T47D (cell line): ENCODE results near the gene DOK7.
"Not testable (repeated sequence)": the region's sequence is repeated elsewhere in the genome, so short reads cannot be mapped to it uniquely, and the experiment has no call there.

Experiments
- DNase-seq, 2 experiments: peaks; one replicate each; pipeline versions ENCODE4 v3.0.0 to v3.0.0-alpha.2; 2011 to 2012; ENCODE audit warnings: low read depth in 1 of 2, low spot score in 1 of 2
- JUND ChIP-seq: IDR thresholded peaks from 2 replicates; pipeline ENCODE4 v1.6.1; 2012; ENCODE audit warnings: low read depth
- in situ Hi-C: cut with HindIII; loops from 2 replicates; pipeline ENCODE4 v1.10.0; 2016; ENCODE audit warnings: low sequenced_read_pairs, low pct_unique_long_range_greater_than_20kb

Gene DOK7

DNA sequence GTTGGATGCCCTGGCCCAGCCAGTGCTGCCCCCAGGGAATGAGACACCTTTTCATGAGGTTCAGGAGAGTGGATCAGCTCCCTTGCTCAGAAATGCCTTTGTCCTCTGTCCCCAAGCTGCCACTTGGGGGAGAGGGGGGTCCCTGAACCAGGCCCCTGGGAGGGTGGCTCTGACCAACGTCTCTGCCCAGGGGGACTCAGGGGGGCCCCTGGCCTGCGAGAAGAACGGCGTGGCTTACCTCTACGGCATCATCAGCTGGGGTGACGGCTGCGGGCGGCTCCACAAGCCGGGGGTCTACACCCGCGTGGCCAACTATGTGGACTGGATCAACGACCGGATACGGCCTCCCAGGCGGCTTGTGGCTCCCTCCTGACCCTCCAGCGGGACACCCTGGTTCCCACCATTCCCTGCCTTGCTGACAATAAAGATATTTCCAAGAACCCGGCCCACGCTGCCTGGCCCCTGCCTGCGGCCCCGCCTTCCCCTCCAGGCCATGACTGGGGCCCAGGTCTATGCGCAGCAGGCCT is 14.0 kb upstream of the DOK7 start:
- no peak for TF ChIP-seq JUND
- in situ Hi-C loops = no loop called here
- no peak for DNase-seq

DNA sequence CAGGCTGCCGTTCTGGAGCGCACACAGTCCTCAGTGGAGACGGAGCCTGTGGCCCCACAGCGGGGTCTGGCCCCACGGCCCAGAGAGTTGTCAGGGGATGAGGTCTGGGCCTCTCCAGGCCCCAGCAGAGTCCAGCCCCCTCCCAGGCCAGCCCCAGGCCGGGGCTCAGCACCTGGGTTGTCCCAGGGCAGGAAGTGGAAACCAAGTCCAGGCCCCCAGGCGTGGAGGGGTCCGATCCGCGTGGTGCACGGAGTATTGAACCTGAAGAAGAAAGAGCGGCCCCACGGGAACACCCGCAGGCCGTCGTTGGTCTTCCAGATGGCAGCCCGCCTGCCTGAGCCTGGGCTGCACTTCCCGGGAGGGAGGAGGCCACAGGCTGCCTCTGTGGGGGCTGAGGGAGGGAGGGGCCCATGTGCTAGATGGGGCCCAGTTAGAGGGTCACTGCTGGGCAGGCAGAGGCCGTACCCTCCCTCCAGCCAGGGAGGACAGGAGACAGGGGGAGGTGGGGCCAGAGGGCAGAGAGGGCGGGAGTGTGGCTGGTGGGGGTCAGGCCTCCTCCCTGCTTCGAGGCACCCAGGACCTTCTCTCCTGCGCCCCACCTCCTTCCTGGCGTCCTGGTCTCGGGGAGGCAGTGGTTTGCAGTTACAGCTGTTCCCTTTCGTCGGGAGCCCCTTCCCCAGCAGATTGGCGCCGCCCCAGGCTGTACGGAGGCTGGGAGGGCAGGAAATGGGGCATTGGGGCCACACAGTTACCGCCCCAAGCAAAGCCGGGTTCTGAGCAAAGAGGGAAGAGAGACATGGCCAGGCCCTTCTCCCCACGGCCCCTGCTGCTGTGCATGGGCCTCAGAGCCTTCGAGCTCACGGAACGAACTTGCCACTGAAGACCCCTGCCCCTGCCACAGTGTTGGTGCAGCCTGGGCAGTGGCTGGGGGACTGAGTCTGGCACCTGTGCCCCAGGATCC is 13.3 kb upstream of the DOK7 start:
- in situ Hi-C loops = no loop called here
- no peak for TF ChIP-seq JUND

DNA sequence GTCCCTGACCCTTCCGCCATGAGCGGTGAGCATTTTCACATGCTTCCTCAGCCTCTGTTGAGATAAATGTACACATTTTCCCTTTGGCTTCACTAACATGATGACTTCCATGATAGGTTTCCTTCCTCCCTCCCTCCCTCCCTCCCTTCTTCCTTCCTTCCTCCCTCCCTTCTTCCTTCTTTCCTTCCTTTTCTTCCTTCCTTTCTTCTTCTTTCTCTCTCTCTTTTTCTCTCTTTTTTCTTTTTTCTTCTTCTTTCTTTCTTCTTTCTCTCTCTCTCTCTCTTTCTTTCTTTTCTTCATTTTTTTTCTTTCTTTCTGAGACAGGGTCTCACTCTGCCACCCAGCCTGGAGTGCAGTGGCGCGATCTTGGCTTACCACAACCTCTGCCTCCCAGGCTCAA is 12.5 kb upstream of the DOK7 start:
- no peak for DNase-seq
- in situ Hi-C loops = no loop called here
- no peak for TF ChIP-seq JUND

More for the DNA sequence above, 13.3 kb upstream of the DOK7 start:
- no peak for DNase-seq

DNA sequence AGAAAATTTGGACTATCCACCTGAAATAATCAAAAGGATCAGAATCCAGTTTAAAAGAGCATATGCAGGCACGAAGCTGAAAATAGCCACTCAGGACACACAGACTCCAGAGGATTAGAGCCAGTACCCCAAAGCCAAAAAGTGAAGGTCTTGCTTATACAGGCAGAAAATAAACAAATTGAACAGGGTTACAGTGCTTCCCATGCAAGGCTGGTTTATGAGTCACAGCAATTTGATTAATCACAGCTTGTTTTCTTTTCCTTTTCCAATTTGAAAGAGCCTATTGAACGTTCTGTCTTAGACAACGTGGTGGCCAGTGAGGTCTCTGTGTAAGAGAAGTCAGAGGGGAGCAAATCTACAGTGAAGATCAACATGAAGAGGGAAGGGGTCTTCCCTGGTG is 11.2 kb upstream of the DOK7 start:
- no peak for DNase-seq
- in situ Hi-C loops = no loop called here
- TF ChIP-seq JUND = no peak

DNA sequence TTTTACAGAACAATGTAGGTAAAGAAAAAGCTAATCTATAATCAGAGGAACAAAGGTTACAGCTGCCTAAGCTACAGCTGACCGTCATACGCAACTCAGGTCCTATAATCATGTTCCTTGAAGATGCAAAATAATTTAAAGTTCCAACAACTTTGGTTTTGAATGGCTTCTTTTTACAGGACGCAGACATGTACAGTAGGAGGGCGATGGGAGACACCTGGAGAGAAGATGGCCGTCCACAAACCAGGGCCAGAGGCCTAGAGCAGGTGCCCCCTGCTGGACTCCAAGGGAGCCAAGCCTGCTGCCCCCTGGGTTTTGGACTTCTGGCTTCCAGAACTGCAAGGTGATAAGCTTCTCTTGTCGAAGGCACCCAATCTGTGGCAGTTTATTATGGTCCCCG is 10.7 kb upstream of the DOK7 start:
- TF ChIP-seq JUND = no peak
- no peak for DNase-seq
- in situ Hi-C loops = no loop called here

DNA sequence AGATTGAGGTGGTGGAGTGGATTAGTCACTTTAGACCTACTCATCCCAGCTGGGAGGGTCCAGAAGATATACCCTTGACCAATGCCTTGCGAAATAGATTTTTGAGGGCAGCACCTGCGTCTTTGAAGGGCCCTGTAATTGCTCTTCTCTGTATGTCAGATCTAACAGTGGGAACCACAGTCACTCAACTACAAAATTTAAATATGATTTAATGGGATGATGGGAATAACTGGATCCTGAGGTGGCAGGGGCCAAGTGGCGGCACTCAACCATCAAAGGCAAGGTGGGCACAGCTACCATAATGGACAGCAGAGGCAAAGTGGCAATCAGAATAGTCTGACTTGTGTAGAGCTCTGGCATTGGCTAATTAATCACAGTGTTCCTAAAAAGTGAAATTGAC is 7.5 kb upstream of the DOK7 start:
- DNase-seq, in situ Hi-C loops: not testable (repeated sequence)

DNA sequence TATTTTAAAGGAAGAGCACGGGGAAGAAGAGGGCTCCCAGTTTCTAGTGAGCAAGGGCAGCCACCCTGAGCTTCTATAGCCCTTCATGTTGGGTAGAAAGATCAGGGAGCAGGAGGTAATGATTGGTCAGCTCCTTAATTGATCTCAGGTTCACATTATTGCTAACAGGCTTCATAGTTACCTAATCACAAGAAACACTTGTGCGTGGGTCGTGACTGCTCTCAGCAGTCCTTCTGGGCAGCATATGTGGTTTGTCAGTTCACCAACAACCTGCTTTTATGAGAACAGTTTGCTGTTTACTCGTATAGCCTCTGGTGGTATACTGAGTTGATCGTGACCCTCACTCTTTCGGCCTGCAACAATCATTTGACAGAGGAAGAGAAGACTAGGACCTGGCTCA is 4.7 kb upstream of the DOK7 start:
- in situ Hi-C loops = no loop called here
- DNase-seq = no peak
- no peak for TF ChIP-seq JUND

DNA sequence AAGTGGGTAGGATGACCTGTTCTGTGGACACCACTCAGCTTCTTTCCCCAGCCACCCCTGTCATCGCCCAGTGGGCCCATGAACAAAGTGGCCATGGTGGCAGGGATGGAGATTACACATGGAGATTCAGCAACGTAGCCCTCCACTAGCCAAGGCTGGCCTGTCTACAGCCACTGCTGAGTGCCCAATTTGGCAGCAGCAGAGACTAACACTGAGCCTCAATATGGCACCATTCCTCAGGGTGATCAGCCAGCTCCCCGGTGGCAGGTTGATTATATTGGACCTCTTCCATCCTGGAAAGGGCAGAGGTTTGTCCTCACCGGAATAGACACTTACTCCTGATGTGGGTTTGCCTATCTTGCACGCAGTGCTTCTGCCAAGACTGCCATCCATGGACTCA is 4.0 kb upstream of the DOK7 start:
- DNase-seq, in situ Hi-C loops: not testable (repeated sequence)

DNA sequence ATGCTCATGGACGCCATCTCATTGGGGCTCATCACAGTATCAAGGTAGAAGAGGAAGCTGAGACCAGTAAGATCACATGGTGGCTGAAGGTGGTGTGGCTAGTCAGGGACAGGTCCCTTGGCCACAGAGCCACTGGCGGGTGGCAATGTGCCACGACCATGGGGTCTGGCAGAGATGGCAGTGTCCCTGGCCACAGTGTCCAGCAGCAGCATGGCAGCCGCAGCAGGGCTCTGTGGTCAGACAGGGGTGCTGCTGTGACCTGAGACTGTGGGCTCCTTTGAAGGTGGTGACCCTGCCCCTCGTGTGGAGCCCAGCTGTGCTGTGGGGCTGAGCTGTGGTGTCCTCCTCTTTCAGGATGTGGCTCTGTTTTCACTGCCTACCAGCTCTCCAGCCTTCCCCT is 2.2 kb upstream of the DOK7 start:
- no peak for DNase-seq
- in situ Hi-C loops = no loop called here
- TF ChIP-seq JUND = no peak

DNA sequence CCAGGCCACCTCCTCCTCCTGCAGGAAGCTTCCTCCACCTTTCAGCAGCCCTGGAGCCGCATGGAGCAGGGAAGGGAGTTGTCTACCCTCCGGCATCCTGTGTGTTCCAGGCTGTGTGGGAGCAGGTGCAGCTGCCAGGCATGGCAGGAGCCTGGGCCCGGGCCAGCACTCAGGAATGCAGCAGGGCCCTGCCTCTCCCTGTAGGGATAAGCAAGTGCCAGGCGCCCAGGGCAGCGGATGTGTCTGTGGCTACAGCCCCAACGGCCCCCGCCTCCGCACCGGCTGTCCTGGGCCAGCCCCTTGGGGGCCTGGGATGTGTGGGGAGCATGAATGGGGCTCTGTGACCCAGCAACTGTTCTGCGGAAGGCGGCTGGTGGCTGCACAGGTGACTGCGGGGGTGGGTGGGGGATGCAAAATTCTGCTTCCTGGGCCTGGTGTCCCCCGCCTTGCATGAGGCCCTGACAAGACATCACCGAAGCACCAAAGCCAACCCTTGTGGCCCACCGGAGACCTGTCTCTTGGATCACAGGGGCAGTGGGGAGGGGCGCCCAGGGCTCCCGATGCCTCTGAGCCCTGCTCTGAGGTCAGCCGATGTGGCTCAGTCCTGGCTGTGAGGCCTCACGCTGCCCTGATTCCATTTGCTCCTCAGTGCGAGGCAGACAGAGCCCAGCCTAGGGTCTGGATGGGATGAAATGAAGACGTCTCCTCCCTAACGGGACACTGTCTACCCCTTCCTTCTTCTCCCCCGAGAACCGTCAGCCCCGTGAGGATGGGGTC is 1.4 kb upstream of the DOK7 start:
- in situ Hi-C loops = no loop called here
- no peak for TF ChIP-seq JUND
- peak; percentile 84 to 98 for DNase-seq

DNA sequence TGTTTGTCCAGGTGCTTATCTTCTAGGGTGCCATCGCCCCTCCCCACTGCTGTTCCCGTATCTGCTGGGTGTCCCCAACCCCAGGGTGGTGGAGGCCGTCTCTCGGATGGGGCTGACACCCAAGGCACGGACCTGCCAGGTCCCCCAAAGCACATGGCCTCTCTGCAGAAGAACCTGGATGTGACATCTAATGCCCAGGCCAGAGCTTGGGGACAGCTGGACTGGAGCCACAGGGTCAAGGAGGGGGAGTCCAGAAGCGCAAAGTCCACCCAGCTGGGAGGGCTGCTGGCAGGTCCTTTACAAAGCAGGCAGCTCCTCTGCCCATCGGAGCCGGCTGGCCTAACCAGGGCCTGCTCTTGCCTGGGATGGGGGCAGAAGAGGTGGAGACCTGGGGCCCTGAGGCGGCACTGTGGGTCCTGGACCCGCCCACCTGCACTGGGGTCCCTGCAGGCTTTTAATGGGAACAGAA is 751 bp upstream of the DOK7 start:
- DNase-seq = peak in 1 of 2 experiments; percentile 53
- in situ Hi-C loops = no loop called here
- no peak for TF ChIP-seq JUND

DNA sequence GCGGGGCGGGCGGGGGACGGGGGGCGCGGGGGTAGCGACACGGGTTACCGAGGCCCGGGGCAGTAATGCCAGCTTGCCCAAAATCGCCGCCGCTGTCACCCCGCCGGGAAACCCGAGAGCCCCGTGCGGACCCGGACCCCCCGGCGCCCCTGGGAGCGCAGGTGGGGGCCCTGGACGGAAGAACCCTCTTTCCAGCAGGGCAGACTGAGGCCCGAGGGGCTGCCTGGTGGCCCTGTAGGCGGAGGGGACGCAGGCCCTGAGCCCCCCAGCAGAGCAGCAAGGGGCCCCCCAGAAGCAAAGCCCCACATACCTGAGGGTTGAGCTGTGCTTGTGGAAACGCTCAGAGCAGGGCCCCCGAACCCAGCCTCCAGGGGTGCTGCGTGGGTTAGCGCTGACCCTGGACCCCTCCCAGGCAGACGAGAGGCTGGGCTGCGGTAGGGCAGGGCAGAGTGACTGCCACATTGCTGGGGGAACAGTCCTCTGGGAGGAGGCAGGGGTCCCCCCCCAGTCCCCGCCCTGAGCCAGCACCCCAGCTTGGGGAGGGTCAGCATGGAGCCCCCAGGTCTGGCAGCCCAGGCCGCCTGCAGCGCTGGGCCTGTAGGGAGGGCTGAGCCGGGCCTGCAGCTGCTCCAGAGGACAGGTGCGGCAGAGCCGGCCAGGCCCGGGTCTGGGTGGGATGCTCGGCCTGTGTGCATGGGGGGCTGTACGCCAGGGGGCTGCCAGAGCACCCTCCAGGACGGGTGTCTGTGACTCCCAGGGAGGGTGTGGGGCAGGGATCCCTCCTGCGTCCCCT is 646 bp downstream of the DOK7 start:
- in situ Hi-C loops = no loop called here
- no peak for DNase-seq
- no peak for TF ChIP-seq JUND
